IMR-90 (cell line): Measurements from ENCODE around the gene NCOA5. TPM values are rescaled to one million over a fixed set of nuclear protein-coding genes. Genes with fewer than 3 reads are reported as not detected.

Experiments
- ATAC-seq: fragments of 200-7000 bp; cut with Tn5 transposase; 2 replicates; pipeline ENCODE4 v1.9.1; 2020; ENCODE audit warnings: low read depth, mild to moderate bottlenecking, moderate library complexity
- BruUV-seq: library from RNA; stranded (reverse); fragments of 400-500 nt; replicated peaks from 2 replicates; lab custom pipeline; 2021; lab: Mats Ljungman, UMichigan
- CTCF ChIA-PET: fragments of 300-600 bp; formaldehyde crosslinking; extraction: SDS; loops from one replicate; lab custom pipeline; 2021; ENCODE audit warnings: antibody characterized with exemption; lab: Yijun Ruan, JAX
- POLR2A ChIA-PET: fragments of 300-600 bp; sonication (Branson Sonifier 250); formaldehyde crosslinking; loops from one replicate; lab custom pipeline; 2022; ENCODE audit warnings: antibody characterized with exemption; ENCODE audit not compliant: unreplicated experiment; lab: Charles Lee
- DNase-seq: peaks from one replicate; pipeline ENCODE4 v3.0.0; 2013
- H2AFZ ChIP-seq: replicated peaks from 2 replicates; pipeline ENCODE3; 2013; ENCODE audit warnings: low read length, mild to moderate bottlenecking; ENCODE audit not compliant: poor library complexity
- H2AK5ac ChIP-seq: 2 replicates; pipeline ENCODE4 v1.6.1; 2013; ENCODE audit warnings: low read depth, low read length, inconsistent platforms
- H2AK9ac ChIP-seq: replicated peaks from 2 replicates; pipeline ENCODE3; 2013; ENCODE audit warnings: mild to moderate bottlenecking, low read depth, low read length, moderate library complexity; ENCODE audit not compliant: poor library complexity
- H2BK120ac ChIP-seq: 2 replicates; pipeline ENCODE4 v1.6.1; 2013; ENCODE audit warnings: low read depth, low read length, inconsistent platforms
- H2BK15ac ChIP-seq: 3 replicates; pipeline ENCODE4 v1.6.1; 2013; ENCODE audit warnings: low read depth, low read length, inconsistent platforms
- H2BK20ac ChIP-seq: 2 replicates; pipeline ENCODE4 v1.6.1; 2013; ENCODE audit warnings: low read depth, mild to moderate bottlenecking, inconsistent platforms, low read length, moderate library complexity
- H2BK5ac ChIP-seq: 2 replicates; pipeline ENCODE4 v1.6.1; 2013; ENCODE audit warnings: mild to moderate bottlenecking, low read depth, low read length, inconsistent platforms; ENCODE audit not compliant: poor library complexity, severe bottlenecking
- H3K14ac ChIP-seq: replicated peaks from 2 replicates; pipeline ENCODE4 v1.6.1; 2013; ENCODE audit warnings: low read depth, low read length, inconsistent platforms
- H3K18ac ChIP-seq: 2 replicates; pipeline ENCODE4 v1.6.1; 2013; ENCODE audit warnings: low read depth, low read length, control low read depth
- H3K23ac ChIP-seq: 2 replicates; pipeline ENCODE4 v1.6.1; 2013; ENCODE audit warnings: low read depth, low read length, inconsistent platforms
- H3K27ac ChIP-seq: 2 replicates; pipeline ENCODE4 v1.5.1; 2013; ENCODE audit warnings: mild to moderate bottlenecking, control low read depth, low read length; ENCODE audit not compliant: insufficient read depth
- H3K27me3 ChIP-seq: 2 replicates; pipeline ENCODE4 v1.6.1; 2013; ENCODE audit warnings: low read length; ENCODE audit not compliant: control insufficient read depth, insufficient read depth
- H3K36me3 ChIP-seq: 2 replicates; pipeline ENCODE4 v1.6.1; 2013; ENCODE audit warnings: low read length, mixed read lengths; ENCODE audit not compliant: control insufficient read depth, insufficient read depth
- H3K4ac ChIP-seq: 2 replicates; pipeline ENCODE4 v1.6.1; 2013; ENCODE audit warnings: low read depth, low read length, inconsistent platforms
- H3K4me1 ChIP-seq: 2 replicates; pipeline ENCODE4 v1.6.1; 2013; ENCODE audit warnings: low read length, mixed read lengths; ENCODE audit not compliant: control insufficient read depth, insufficient read depth
- H3K4me2 ChIP-seq: 2 replicates; pipeline ENCODE4 v1.6.1; 2013; ENCODE audit warnings: low read depth, mild to moderate bottlenecking, control low read depth, low read length, moderate library complexity
- H3K4me3 ChIP-seq: 2 replicates; pipeline ENCODE4 v1.5.1; 2013; ENCODE audit warnings: low read depth, mild to moderate bottlenecking, control low read depth, low read length, moderate library complexity; ENCODE audit not compliant: insufficient read depth
- H3K56ac ChIP-seq: 2 replicates; pipeline ENCODE4 v1.6.1; 2013; ENCODE audit warnings: low read length, inconsistent platforms; ENCODE audit not compliant: insufficient read depth; ENCODE audit errors: extremely low read depth
- H3K79me1 ChIP-seq, 2 experiments: 2 replicates each; pipeline ENCODE4 v1.6.1; 2013; ENCODE audit warnings: low read length in 2 of 2, inconsistent platforms in 1 of 2, low read depth in 1 of 2
- H3K9ac ChIP-seq: 2 replicates; pipeline ENCODE4 v1.6.1; 2013; ENCODE audit warnings: low read depth, low read length, control low read depth
- H3K9me1 ChIP-seq: 2 replicates; pipeline ENCODE4 v1.6.1; 2013; ENCODE audit warnings: low read length, inconsistent platforms; ENCODE audit not compliant: insufficient read depth
- H3K9me3 ChIP-seq: 2 replicates; pipeline ENCODE4 v1.6.1; 2013; ENCODE audit warnings: low read length; ENCODE audit not compliant: control insufficient read depth, insufficient read depth
- H4K20me1 ChIP-seq: 2 replicates; pipeline ENCODE4 v1.6.1; 2013; ENCODE audit warnings: low read length, inconsistent platforms; ENCODE audit not compliant: insufficient read depth
- H4K5ac ChIP-seq: 2 replicates; pipeline ENCODE4 v1.6.1; 2013; ENCODE audit warnings: mild to moderate bottlenecking, low read depth, low read length, control low read depth
- H4K8ac ChIP-seq, 2 experiments: 2 replicates each; pipeline ENCODE4 v1.6.1; 2013; ENCODE audit warnings: low read depth in 2 of 2, low read length in 2 of 2, control low read depth in 1 of 2, inconsistent platforms in 1 of 2
- H4K91ac ChIP-seq: 2 replicates; pipeline ENCODE4 v1.6.1; 2013; ENCODE audit warnings: low read depth, low read length, inconsistent platforms; ENCODE audit not compliant: insufficient read depth
- BHLHE40 ChIP-seq: fragments of 150-350 bp; IDR thresholded peaks from 2 replicates; pipeline ENCODE4 v1.6.1; 2016; ENCODE audit warnings: mild to moderate bottlenecking, low read depth, low read length
- CHD1 ChIP-seq: IDR thresholded peaks from 2 replicates; pipeline ENCODE4 v1.6.1; 2012; ENCODE audit warnings: low read depth, low read length, improper control_type of control experiment
- MAZ ChIP-seq: IDR thresholded peaks from 2 replicates; pipeline ENCODE4 v1.6.1; 2012; ENCODE audit warnings: low read depth, mild to moderate bottlenecking, low read length, improper control_type of control experiment, moderate library complexity, borderline replicate concordance
- MXI1 ChIP-seq: IDR thresholded peaks from 2 replicates; pipeline ENCODE4 v1.6.1; 2012; ENCODE audit warnings: low read depth, mild to moderate bottlenecking, low read length, moderate library complexity, borderline replicate concordance
- NFE2L2 ChIP-seq: fragments of 150-350 bp; IDR thresholded peaks from 2 replicates; pipeline ENCODE4 v1.6.1; 2016; ENCODE audit warnings: low read depth, mild to moderate bottlenecking, low read length
- SMC3 ChIP-seq: fragments of 150-350 bp; IDR thresholded peaks from 2 replicates; pipeline ENCODE4 v1.6.1; 2016; ENCODE audit warnings: low read depth, mild to moderate bottlenecking, antibody characterized with exemption, low read length, moderate library complexity
- WGBS, 2 experiments: methylation state at CpG; one replicate each; pipeline versions ENCODE4 v1.1.5 to v1.1.7; 2013; ENCODE audit warnings: missing lambda C conversion rate in 2 of 2; ENCODE audit not compliant: insufficient read length in 1 of 2; ENCODE audit errors: extremely low coverage in 2 of 2; 5-methylcytosine and 5-hydroxymethylcytosine counted together
- dilution Hi-C: fragments of 300-500 bp; cut with HindIII; formaldehyde crosslinking; loops from one replicate; pipeline ENCODE4 v1.14.3; 2018; ENCODE audit warnings: low sequenced_read_pairs; ENCODE audit not compliant: unreplicated experiment
- in situ Hi-C: fragments of 300-500 bp; cut with MboI; formaldehyde crosslinking; loops from 3 replicates; pipeline ENCODE4 v1.14.3; 2019; ENCODE audit warnings: low sequenced_read_pairs, inconsistent platforms, mixed read lengths
- intact Hi-C: fragments of 100-400 bp; cut with micrococcal nuclease; formaldehyde crosslinking; loops from 2 replicates; pipeline ENCODE4 v1.10.0; 2022
- polyA plus RNA-seq, 3 experiments: library from polyadenylated mRNA; depleted of rRNA; stranded (reverse); fragments of >200 nt; gene quantifications; 2 replicates each; pipeline ENCODE4 v1.2.3, GENCODE V29; 2012; ENCODE audit warnings: low replicate concordance in 1 of 3
- total RNA-seq: library from RNA; depleted of rRNA; stranded (reverse); fragments of >200 nt; gene quantifications from 2 replicates; pipeline ENCODE4 v1.2.3, GENCODE V29; 2012

NCOA5 gene
- total and polyA plus RNA-seq, 2 of the 4 experiments (the other 2 are of a cell fraction): 17.4 to 20.6 TPM

GRCh38 chr20:46134716-46135115 is 45.0 kb upstream of the NCOA5 start:
- dilution Hi-C loops: no loop called here
- H2BK15ac ChIP-seq: no peak overlapping the region
- CTCF ChIA-PET: no interaction called here

More at GRCh38 chr20:46134716-46135115, 45.0 kb upstream of the NCOA5 start:
- no peak overlapping the region for H2AK9ac ChIP-seq
- H3K27ac ChIP-seq: no peak overlapping the region
- BruUV-seq: no TSS peak
- H2AFZ ChIP-seq: no peak overlapping the region
- no peak overlapping the region for H4K91ac ChIP-seq
- H3K4me2 ChIP-seq: no peak overlapping the region
- POLR2A ChIA-PET: no interaction called here
- H3K79me1 ChIP-seq: no peaks in the 10 kb centered on the region
- ATAC-seq: no peak
- H3K9me1 ChIP-seq: no peaks in the 10 kb centered on the region
- no peak overlapping the region for H3K23ac ChIP-seq
- H2BK20ac ChIP-seq: no peak overlapping the region
- H3K4me3 ChIP-seq: no peak overlapping the region
- no peak overlapping the region for H2BK120ac ChIP-seq
- H3K36me3 ChIP-seq: no peaks in the 10 kb centered on the region
- WGBS, 2 experiments: 100% methylated on average over 2 of the region's 7 CpGs; no CpG with 5 or more reads in 1 of the 2 experiments
- no peak for TF ChIP-seq BHLHE40
- TF ChIP-seq MXI1: no peak
- no peak for TF ChIP-seq SMC3
- TF ChIP-seq NFE2L2: no peak
- TF ChIP-seq MAZ: no peak
- no peak for TF ChIP-seq CHD1
- H3K9ac ChIP-seq: no peak overlapping the region
- H3K27me3 ChIP-seq: peaks cover 49% of the 10 kb centered on the region
- no peak overlapping the region for H4K8ac ChIP-seq
- H3K56ac ChIP-seq: no peak overlapping the region
- H3K4me1 ChIP-seq: no peaks in the 10 kb centered on the region
- no peak overlapping the region for H3K4ac ChIP-seq
- H3K18ac ChIP-seq: no peak overlapping the region
- no peak overlapping the region for H2BK5ac ChIP-seq
- H4K20me1 ChIP-seq: no peaks in the 10 kb centered on the region
- H4K5ac ChIP-seq: no peak overlapping the region
- H3K14ac ChIP-seq: no peak overlapping the region
- H2AK5ac ChIP-seq: no peak overlapping the region
- no peaks in the 10 kb centered on the region for H3K9me3 ChIP-seq
- in situ Hi-C loops (no loop called here), intact Hi-C loops (loop anchor here (5.0 kb wide), 1 partner anchor 193 kb away; no protein-coding TSS in a partner anchor)
- no peak for DNase-seq
